Small intestine (tissue), 7 donors: ENCODE measurements around the gene BCO2. TPM values are rescaled to one million over a fixed set of nuclear protein-coding genes. Genes with fewer than 3 reads are reported as not detected.

Experiments used
- DNase-seq, 2 donors: peaks; one replicate each; pipeline versions ENCODE4 v3.0.0 to v3.0.0-alpha.2; 2013
- FAIRE-seq: peaks from 2 replicates; lab custom pipeline; 2012; peaks lifted over from hg19 to GRCh38; lab: Jason Lieb, UNC
- H3K27ac ChIP-seq, 3 donors: one replicate each; pipeline ENCODE4 v1.5.1; 2013; ENCODE audit warnings: low read length in 2 of 3, mild to moderate bottlenecking in 2 of 3, control low read depth in 1 of 3, inconsistent platforms in 1 of 3, low read depth in 1 of 3, moderate library complexity in 1 of 3
- H3K27me3 ChIP-seq, 3 donors: one replicate each; pipeline ENCODE4 v1.6.1; 2013; ENCODE audit warnings: low read length in 3 of 3, inconsistent platforms in 1 of 3; ENCODE audit not compliant: control insufficient read depth in 3 of 3, insufficient read depth in 3 of 3
- H3K36me3 ChIP-seq, 3 donors: one replicate each; pipeline ENCODE4 v1.6.1; 2013; ENCODE audit warnings: low read length in 3 of 3, inconsistent platforms in 1 of 3, low read depth in 1 of 3, mild to moderate bottlenecking in 1 of 3, moderate library complexity in 1 of 3; ENCODE audit not compliant: control insufficient read depth in 3 of 3, insufficient read depth in 2 of 3
- H3K4me1 ChIP-seq, 3 donors: one replicate each; pipeline ENCODE4 v1.6.1; 2013; ENCODE audit warnings: low read length in 2 of 3, inconsistent platforms in 1 of 3, low read depth in 1 of 3, mild to moderate bottlenecking in 1 of 3, moderate library complexity in 1 of 3; ENCODE audit not compliant: control insufficient read depth in 3 of 3, insufficient read depth in 2 of 3
- H3K4me3 ChIP-seq, 3 donors: one replicate each; pipeline ENCODE4 v1.5.1; 2013; ENCODE audit warnings: low read length in 3 of 3, control low read depth in 1 of 3, inconsistent platforms in 1 of 3, low read depth in 1 of 3, mild to moderate bottlenecking in 1 of 3, moderate library complexity in 1 of 3
- H3K9me3 ChIP-seq, 2 donors: one replicate each; pipeline ENCODE4 v1.6.1; 2013; ENCODE audit warnings: low read depth in 1 of 2, low read length in 1 of 2; ENCODE audit not compliant: control insufficient read depth in 2 of 2, insufficient read depth in 1 of 2
- WGBS, 3 donors: extraction: QIAGEN DNeasy Blood & Tissue Kit; methylation state at CpG; one replicate each; pipeline ENCODE4 v1.1.7; 2013; 5-methylcytosine and 5-hydroxymethylcytosine counted together
- polyA plus RNA-seq, 4 donors: library from polyadenylated mRNA; stranded (reverse) in 3 of 4; unstranded in 1 of 4; fragments of 200-250 nt in 3 of 4; fragments of 120-200 nt in 1 of 4; gene quantifications; one replicate each; pipeline versions ENCODE4 v1.2.1 to v1.2.3, GENCODE V29; 2013
- donor health status: healthy with polysubstance abuse.
- donor health status: control.
- donor health status: control.
- donor health status: Bipolar disorder and iron deficiency.
- donor health status: healthy.

Gene BCO2
- polyA plus RNA-seq, 4 donors, result 1.1 to 11.6 (median 7.6) TPM

DNA sequence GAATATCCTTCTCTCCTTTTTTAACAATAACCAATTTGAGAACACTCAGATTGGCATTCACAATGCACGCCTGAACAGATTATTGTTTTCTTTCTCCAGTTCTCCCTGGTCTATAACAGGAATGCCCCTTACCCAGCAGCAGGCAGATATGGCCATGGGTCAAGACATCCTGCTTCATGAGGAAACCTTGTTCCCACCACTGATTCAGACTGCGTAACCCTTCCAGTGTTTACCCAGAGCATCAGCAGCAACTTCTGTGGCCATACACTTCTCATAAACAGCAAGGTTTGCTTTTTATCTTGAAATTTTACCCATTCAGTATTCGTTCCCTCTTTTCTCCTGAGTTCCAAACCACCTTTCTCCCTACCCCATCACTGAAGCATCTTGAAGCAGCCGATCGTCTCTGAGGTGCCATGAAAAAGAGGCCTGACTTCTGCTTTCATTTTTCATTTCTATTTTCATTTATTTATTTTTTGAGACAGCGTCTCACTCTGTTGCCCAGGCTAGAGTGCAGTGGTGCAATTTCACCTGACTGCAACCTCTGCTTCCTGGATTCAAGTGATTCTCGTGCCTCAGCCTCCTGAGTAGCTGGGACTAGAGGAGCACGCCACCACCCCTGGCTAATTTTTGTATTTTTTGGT is 60.6 kb downstream of the BCO2 start:
- DNase-seq (no peak), FAIRE-seq (no peak)
- no peak overlapping the region for H3K4me3 ChIP-seq
- no peaks in the 10 kb centered on the region for H3K27me3 ChIP-seq
- no peaks in the 10 kb centered on the region for H3K9me3 ChIP-seq
- no peaks in the 10 kb centered on the region for H3K4me1 ChIP-seq
- peaks cover 15 to 28% (median 16%) of the 10 kb centered on the region in 3 donors for H3K36me3 ChIP-seq
- WGBS, 3 donors, result 91 to 96% (median 93%) methylated on average over 8 of the region's 8 CpGs
- H3K27ac ChIP-seq, result no peak overlapping the region

DNA sequence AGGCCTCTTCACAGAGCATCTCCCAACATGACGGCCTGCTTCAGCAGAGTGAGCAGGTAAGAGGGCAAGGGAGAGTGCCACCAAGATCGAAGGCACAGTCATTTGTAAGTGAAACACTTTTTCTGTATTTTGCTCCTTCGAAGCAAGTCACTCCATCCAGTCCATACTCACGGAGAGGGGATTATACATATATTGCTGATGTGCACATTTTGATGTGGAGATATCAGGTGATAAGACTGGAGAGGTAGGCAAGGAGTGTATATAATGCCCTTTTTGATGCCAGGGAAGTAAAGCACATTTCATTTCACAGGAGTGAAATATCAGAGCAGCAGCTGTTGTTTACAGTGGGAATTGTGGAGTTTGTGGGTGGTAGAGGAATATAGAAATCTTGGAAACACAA is 62.1 kb downstream of the BCO2 start:
- Histone ChIP-seq H3K4me1 (no peaks in the 10 kb centered on the region), H3K27me3 (no peaks in the 10 kb centered on the region), H3K27ac (no peak overlapping the region), H3K9me3 (no peaks in the 10 kb centered on the region), H3K4me3 (no peak overlapping the region), H3K36me3 (peaks cover 14 to 28% (median 15%) of the 10 kb centered on the region in 3 donors)
- no peak for FAIRE-seq
- WGBS, 3 donors, result 96 to 97% (median 97%) methylated on average over 4 of the region's 4 CpGs
- no peak for DNase-seq

DNA sequence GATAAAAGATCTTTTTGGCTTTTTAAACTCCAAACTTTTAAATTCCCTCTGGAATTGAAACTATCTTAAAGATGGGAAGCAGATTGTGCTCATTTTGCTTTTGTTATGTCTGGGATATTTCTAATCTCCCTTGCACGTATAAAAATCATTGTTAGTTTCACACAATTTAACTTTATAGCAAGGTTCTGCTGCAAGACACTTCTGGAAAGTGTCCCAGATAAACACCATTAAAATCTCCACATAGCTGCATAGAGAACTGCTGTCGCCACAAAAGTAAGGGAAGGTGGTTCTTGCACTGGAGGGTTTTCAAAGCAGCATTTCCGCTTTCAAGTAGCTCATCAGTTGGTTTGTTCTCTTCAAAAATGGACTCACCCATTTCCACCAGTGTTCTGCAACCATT is 62.7 kb downstream of the BCO2 start:
- Histone ChIP-seq H3K36me3 (peaks cover 14 to 28% (median 15%) of the 10 kb centered on the region in 3 donors), H3K9me3 (no peaks in the 10 kb centered on the region), H3K4me3 (no peak overlapping the region), H3K4me1 (no peaks in the 10 kb centered on the region), H3K27ac (no peak overlapping the region), H3K27me3 (no peaks in the 10 kb centered on the region)
- no peak for FAIRE-seq
- 87 to 90% (median 87%) methylated on average over 3 of the region's 3 CpGs for WGBS, 3 donors
- no peak for DNase-seq

DNA sequence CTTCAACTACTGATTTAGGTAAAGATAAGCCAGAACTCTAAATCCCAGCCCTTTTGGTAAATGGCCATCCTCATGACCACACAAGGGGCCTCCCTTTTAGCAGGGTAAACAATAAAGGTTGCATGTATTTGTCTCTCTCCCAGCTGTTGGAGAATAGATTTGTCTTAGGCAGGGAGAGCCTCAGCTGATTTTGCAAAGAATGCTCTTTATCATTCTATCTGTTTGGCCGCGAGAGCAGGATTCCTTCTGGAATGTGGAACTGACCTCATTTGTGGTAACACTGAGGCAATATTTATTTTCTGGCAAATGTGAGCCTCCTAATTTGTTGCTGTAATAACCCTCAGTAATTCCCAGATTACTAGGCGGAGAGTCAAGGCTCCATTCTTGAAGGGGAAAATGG is 66.2 kb downstream of the BCO2 start:
- Histone ChIP-seq H3K36me3 (peaks cover 8 to 20% (median 9%) of the 10 kb centered on the region in 3 donors), H3K27ac (no peak overlapping the region), H3K4me1 (no peaks in the 10 kb centered on the region), H3K9me3 (no peaks in the 10 kb centered on the region), H3K27me3 (no peaks in the 10 kb centered on the region), H3K4me3 (no peak overlapping the region)
- FAIRE-seq (no peak), DNase-seq (no peak)
- 64 to 95% (median 83%) methylated on average over 3 of the region's 3 CpGs for WGBS, 3 donors

DNA sequence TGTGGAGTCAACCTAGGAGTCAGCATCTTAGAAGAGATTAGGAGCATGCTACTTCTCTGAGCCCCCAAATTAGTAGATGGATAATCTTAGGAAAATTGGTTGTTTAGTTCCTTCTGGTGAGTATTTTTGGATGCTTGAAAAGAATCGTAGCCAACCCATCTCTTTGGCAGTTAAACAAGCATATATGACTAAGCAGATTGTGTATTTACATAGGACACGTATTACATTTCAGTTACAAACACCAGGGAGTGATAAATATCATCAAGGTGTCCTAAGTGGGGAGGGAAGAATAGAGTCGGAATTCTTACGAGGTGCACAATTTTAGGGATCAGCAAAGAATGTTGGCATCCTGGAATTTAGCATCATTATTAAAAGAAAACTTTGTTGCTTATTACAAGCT is 71.9 kb downstream of the BCO2 start:
- Histone ChIP-seq H3K4me3 (no peak overlapping the region), H3K27me3 (no peaks in the 10 kb centered on the region), H3K9me3 (no peaks in the 10 kb centered on the region), H3K36me3 (no peaks in the 10 kb centered on the region), H3K27ac (no peak overlapping the region), H3K4me1 (no peaks in the 10 kb centered on the region)
- 57 to 61% (median 60%) methylated on average over 4 of the region's 4 CpGs for WGBS, 3 donors
- DNase-seq (no peak), FAIRE-seq (no peak)

DNA sequence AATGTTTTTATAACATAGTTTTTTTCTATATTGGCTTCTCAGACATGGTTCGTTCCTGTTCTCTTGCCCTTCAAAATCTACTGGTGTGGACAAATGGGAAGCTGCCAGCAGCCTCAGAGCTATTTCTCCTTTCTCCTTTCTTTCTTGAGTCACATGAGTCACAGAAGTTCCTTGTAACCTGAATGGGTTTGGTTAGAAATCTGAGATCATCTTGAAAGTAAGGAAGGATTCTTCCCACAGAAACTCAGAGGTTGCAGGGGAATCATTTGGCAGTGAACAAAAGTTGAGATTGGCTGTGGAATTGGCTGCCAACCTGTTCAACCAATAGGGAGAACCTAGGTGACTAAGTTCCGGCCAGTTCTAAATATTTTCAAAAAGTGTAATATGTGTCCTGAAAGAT is 72.9 kb downstream of the BCO2 start:
- 90 to 98% (median 94%) methylated on average over 2 of the region's 2 CpGs for WGBS, 3 donors
- FAIRE-seq (no peak), DNase-seq (no peak)

DNA sequence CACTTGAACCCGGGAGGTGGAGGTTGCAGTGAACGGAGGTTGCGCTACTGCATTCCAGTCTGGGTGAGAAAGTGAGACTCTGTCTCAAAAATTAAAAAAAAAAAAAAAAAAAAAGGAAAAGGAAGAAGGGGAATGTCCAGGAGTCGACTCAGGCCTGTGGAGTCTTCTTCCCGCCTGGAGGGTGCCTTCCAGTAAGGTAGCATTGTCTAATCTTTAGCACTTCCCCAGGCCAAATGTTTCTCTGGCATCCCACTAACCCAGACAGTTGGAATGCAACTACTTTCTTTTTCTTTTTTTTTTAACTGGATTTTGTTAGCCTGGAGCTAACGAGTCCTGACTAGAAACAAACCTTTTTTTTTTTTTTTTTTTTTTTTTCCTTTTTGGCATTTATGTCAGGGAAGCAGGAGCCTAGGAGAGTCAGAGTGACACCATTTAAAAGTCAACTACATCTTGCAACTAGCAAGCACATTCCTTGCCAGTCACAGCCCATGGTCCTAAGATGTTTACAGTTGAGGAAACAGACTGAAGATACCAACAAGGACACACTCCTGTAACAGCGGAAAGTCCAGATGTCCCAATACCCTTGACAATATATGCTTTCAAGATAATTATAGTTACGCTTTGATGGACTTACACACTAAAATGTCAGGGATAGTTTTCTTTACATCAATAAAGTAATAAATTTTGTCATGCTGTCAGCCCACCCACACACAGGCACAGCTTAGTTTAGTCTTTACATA is 74.7 kb downstream of the BCO2 start:
- Histone ChIP-seq H3K27me3 (no peaks in the 10 kb centered on the region), H3K4me1 (no peaks in the 10 kb centered on the region), H3K36me3 (no peaks in the 10 kb centered on the region), H3K4me3 (no peak overlapping the region), H3K9me3 (no peaks in the 10 kb centered on the region), H3K27ac (no peak overlapping the region)
- peak in 1 of 2 donors; percentile 62 for DNase-seq
- 80 to 90% (median 89%) methylated on average over 8 of the region's 8 CpGs for WGBS, 3 donors
- FAIRE-seq, result no peak

More for the DNA sequence above, 72.9 kb downstream of the BCO2 start:
- H3K9me3 ChIP-seq, result no peaks in the 10 kb centered on the region
- no peaks in the 10 kb centered on the region for H3K4me1 ChIP-seq
- no peak overlapping the region for H3K27ac ChIP-seq
- no peak overlapping the region for H3K4me3 ChIP-seq
- no peaks in the 10 kb centered on the region for H3K36me3 ChIP-seq
- H3K27me3 ChIP-seq, result no peaks in the 10 kb centered on the region

DNA sequence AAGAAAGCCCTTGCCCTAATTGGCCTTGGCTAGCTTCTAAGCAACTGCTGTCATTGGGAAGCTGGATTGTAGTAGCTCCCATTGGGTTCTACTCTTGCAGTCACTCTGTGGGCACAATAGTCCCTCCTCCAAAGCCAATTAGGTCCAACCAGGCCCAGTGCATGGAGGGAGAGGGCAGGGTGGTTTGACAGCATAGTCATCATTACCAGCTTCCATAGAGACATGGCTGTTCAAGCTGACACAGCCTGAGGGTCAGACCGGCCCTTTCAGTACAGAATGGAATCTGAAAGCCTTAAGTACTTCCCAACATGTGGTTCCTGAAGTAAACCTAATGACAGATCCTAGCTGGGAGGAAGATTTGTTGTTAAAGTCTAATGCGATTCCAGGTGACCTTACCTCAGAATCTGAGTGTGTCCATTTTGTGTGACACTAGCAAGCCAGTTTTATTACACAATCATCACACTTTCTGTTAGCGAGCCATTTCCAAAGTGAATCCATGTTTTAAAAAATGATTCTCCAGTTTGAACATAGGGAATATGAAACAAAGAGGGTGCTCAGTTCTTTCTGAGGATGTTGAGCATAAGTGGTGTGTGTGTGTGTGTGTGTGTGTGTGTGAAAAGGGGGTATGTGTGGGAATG is 78.4 kb downstream of the BCO2 start:
- FAIRE-seq, result no peak
- H3K27me3 ChIP-seq, result no peaks in the 10 kb centered on the region
- H3K9me3 ChIP-seq, result no peaks in the 10 kb centered on the region
- no peak overlapping the region for H3K27ac ChIP-seq
- WGBS, 3 donors, result 88 to 95% (median 93%) methylated on average over 3 of the region's 3 CpGs
- DNase-seq, result no peak
- H3K4me3 ChIP-seq, result no peak overlapping the region
- H3K4me1 ChIP-seq, result peaks cover 0 to 17% (median 0%) of the 10 kb centered on the region in 3 donors
- no peaks in the 10 kb centered on the region for H3K36me3 ChIP-seq
